HG02884 (cell line): ENCODE data around the gene GRK5.

Source experiments
- ATAC-seq: cut with Tn5 transposase; IDR thresholded peaks from one replicate; pipeline ENCODE4 v1.9.1; 2021; ENCODE audit warnings: mild to moderate bottlenecking, moderate library complexity; ENCODE audit not compliant: unreplicated experiment

Gene GRK5

DNA sequence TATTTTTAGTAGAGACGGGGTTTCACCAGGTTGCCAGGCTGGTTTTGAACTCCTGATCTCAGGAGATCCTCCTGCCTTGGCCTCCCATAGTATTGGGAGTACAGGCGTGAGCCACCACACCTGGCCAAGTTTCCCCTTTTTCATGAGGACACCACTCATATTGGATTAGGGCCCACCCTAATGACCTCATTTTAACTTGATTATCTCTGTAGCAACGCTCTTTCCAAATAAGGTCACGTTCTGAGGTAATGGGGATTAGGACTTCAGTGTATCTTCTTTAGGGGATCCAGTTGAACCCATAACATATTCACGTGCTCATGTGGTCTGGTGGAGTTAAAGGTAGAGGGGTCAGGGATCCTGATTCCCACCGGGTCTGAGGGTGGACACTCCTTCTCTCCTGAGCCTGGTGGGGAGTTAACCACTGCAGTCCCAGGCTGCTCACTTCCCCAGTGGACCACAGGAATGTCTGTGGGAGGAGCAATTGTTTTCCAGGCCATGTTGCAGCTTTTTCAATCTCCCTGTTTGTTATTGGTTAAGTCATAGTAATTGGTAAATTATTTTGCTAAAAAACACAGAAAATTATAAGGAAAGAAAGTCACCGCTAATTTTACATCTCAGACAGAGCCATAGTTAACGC is 130.5 kb downstream of the GRK5 start:
- ATAC-seq: no peak

DNA sequence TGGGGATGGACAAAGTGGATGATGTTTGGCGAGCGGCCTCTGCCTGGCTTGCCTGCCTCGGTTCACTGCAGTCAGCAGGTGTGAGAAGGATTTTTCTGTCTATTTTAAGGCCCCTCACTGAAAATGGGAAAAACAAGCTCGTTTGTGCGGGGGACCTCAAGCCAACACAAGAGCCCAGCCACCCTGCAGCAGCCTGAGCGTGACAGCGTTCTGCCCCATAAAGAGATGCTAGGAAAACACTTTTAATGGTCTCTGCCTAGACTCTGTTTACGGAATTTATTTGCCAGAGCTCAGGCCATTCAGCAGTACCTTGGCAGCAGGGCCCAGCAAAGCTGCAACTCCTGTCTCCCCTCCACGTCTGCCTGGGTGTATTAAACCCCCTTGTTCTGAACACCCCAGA is 131.7 kb downstream of the GRK5 start:
- no peak for ATAC-seq

DNA sequence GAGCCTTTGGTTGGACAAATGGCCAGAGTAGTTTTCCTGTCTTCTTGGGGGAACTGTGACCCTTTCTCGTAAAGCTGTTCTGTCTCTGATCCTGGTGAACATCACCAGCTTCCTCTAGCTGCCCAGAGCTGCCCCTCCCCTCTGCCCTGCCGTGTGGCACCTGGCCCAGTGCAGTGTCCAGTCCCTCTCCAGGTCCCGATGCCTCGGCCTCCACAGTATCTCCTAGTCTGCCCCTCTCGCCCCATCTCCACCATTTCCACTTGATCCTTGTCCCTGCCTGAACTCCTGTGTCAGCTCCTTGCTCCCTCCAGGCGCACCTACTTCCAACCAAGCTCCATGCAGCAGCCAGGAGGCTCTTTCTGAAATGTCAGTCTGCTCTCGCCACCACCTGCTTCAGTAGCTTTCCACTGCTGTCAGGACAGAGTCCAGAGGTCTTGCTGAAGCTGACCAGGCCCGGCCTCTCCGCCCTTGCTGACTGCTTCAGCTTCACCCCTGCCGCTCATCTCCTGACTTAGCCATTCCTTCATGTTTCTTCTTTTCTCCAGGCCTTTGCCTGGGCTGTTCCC is 133.6 kb downstream of the GRK5 start:
- ATAC-seq: no peak

DNA sequence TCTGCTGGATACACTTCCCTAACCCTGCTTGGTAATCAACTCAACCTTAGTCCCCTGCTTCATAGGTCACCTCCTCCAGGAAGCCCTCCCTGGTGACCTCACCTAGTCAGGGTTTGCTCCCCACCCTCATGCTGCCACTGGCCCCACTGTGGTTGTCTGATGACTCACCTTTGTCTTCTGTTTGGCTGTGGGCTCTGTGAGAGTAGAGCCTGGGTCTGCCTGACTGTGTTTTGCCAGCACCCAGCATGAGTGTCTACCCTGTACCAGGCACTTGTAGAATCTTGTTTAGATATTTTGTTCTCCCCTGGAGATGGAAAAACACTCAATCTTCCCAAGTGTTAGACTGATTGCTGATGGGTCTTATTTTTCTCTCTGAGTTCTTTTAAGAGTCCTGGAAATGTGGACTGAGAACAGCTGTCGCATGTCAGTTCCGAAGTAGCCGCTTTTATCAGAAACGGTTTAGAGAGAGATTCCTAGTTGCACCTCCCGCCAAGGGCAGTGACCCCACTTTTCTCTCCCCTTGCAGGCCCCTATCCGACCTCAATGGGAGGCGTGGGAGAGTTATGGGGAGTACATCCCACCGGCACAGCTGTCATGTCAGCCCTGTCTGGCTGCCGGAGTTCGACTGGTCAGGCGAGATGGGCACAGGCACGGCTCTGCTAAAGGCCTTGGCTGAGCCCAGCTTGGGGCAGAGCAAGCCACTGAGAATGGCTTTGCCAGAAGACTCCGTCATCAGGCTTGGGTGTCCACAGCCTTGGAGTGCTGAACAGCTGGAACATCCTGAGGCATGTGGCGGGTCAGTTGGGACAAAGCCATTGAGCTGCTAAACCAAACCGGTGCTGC is 134.3 kb downstream of the GRK5 start:
- no peak for ATAC-seq

DNA sequence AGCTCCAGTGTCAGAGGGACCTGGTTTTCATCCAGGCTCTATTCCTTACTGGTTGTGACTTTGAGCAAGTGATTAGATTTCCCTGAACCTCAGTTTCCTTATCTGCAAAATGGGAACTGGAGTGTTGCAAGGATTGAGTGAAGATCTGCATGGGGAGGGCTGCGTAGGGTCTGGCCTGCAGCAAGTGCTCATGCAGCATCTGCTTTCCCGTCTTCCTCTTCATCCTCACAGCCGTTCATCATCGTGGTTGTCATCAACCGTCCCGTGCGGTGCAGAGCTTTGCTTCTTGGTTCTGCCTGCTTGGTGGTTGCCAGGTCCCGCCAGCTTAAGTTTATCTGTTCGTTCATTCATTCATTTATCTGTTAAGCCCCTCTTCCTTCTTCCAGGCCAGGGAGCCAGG is 135.0 kb downstream of the GRK5 start:
- ATAC-seq: no peak

DNA sequence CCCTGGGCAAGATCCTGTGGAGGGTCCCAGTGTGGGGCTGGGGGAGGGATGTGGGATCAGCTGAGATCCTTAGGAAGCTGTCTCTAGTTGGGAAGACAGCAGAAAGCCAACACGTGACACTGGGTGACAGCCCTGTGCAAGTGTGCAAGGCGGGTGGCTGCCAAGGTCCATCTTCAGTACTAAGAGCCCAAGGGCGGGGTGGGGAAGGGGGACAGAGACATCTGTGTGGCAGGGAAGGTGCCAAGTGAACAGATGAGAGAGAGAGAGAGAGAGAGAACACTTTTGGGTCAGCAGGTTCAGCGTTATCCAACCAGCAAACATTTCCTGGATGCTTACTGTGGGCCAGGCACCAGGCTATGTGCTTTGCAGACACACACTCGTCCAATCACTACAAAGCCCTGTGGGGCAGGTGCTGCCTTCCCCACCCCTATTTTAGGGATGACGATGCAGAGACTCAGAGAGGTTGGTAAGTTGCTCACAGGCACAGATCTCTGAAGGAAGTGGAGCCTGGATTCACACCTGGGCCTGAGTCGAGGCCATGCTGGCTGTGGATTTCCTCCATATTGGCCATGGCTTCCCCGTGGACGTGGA is 135.7 kb downstream of the GRK5 start:
- no peak for ATAC-seq

DNA sequence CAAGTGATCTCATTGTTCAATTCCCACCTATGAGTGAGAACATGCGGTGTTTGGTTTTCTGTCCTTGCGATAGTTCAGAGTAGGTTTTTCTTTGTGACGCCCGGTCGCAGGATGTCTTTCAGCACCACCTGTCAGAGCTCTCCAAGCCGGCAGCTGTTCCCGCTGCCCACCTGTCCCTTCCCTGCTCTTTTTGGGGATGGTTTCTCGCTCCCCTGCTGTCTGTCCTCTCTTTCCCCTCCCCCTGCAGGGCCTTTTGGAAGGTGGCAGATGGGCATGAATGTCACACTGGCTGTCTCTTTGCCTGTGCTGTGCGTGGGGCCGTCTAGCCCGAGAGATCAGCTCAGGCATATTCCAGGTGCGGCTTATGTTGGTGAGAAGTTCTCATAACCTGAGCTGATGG is 137.0 kb downstream of the GRK5 start:
- ATAC-seq: no peak

DNA sequence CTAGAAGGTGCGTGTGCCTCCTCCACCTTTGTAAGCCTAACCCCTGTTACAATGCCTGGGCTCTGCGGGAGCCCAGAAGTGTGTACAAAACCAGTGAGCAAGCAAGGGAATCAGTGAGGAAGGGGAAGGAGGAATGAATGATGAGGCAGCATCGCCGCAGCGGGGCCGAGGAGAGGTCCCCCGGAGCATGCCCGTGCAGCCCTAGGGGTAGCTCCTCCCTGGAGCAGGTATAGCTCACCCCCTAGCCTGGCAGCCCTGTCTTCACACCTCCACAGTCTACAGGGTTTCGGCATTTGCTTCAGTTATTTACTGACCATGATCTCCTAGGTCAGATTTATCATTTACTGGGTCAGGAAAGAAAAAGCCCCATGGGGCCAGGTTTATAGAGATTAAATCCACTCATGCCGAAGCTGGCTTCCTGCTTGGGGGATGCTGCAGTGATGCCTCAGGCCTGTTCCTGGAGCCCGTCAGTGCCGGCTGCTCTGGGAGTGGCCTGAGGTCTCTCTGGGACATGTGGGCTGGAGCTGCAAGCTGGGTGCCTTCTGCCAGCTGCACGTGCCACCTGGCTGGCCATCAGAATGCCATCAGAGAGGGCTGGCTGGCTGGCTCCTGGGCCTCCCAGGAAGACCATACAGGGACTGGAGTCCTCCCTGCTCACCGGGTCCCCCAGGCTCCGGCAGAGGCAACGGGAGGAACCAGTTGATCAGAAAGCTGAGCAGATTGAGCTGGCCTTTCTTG is 138.9 kb downstream of the GRK5 start:
- no peak for ATAC-seq

DNA sequence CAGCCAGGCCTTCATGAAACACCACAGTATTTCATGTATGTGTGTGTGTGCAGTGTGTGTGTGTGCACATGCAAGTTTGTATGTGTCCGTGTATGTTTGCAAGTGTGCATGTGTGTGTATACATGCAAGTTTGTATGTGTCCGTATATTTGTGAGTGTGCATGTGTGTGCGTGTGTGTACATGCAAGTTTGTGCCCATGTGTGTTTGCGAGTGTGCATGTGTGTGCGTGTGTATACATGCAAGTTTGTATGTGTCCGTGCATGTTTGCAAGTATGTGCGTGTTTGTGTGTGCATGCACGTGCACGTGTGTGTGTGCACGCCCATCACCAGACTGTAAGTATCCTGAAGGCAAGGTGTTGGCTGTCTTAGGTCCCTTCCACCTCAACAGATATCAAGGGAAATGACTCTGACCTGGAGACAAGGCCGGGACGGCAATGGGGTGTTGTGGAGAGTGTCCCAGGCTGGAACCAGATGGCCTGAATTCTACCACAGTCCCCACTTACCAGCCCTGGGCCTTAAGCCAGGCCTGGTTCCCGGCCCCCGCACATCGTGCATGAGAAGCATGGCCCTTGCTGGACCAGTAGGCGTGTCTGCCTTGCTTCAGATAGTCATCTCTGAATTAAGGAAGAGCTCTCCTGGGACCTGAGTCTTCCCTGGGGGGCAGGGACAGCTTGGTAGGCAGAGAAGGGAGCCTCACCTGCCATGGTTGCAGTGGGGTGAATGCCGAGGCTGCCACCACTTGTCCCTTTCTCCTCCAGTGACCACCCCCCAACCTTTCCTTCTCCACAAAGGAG is 140.0 kb downstream of the GRK5 start:
- no peak for ATAC-seq

DNA sequence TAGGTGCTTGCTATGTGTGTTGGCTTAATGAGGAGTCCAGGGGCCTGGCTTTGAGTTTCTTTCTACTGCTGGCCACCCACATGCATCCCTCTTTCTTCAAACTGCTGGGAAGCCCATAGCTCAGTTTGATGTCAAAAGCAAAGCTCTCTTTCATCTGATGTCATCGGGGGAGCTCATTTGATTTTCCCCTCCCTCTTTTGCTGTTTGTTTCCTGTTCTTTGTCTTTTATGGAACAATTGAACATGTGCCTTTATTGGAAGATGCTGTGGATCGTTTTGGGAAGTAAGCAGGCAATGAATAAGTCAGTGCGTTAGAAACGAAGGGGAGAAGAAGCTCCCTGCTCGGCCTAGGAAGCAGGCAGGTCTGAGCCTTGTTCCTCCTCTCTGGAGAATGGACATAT is 140.7 kb downstream of the GRK5 start:
- no peak for ATAC-seq

DNA sequence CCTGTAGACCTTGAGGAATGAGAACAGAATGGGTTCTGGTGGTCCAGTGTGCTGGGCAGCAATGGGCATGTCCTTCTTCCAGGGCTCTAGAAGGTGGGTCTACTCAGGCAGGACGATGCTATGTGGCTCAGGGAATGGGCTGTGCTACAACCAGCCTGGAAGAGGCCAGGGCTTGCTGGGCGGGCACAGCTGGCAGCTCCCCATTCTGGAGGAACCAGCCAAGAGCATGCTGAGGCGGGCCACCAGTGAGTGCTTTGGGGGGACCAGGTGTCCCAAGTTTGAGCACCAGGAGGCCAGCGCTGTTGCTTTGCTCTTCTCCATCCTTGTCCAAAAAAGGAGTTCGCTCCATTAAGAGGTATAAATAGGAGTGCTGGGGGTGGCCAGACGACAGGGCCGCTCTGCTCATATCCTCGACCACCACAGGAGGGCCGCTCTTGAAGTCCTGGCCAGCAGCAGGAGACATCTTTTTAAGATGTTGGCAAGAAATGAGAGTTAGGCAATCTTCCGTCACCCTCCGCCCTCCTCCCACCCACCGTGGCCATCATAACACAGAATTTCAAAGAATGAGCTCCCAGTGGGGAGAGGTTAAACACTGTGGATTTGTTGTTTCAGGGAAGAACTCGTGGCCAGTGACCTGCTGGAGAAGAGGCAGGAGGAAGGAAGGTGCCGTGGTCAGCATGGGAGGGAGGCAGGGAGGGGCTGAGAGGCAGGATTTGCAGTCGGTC is 141.3 kb downstream of the GRK5 start:
- ATAC-seq: no peak

DNA sequence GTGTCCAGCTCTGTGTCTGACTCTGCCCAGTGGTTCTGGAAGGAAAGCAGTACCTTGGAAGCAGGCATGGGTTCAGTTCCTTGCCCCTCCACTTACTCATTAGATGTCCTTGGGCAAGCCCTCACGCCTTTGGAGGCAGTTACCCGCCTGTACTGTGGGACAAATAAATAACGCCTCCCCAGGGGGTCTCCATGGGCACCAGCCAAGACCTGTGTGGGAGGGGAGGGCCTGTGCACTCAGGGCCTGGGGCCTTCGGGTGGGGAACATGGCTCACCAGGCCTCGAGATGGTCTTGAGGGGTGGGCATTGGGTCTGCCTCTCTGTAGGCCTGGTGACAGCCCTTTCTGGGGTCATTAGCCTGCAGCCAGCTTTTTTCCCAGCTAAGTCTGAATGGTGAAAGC is 142.0 kb downstream of the GRK5 start:
- no peak for ATAC-seq

DNA sequence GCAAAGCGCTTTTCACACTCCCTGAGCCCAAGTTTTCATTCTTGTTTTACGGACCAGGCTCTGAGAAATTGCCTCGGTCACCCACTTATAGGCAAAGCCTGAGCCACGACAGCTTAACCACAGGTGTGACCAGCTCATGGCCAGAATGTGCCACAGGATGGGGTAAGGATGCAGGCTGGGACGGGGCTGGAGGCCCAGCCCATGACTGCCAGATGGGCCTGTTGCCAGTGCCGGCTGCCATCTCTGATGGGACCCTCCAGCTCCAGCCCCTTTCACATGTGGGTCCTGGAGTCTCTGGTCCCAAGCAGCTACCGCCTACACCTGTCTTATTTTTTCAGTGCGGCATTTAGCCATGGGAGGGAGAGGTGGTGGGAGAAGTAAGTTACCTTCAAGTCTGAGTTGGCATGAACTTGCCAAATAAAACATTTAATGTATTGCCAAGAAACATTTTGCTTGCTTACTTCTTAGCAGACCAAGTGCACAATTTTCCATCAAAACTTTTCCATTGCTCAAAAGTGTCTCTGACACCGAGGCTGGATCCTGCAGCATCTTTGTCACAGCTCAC is 142.6 kb downstream of the GRK5 start:
- no peak for ATAC-seq

DNA sequence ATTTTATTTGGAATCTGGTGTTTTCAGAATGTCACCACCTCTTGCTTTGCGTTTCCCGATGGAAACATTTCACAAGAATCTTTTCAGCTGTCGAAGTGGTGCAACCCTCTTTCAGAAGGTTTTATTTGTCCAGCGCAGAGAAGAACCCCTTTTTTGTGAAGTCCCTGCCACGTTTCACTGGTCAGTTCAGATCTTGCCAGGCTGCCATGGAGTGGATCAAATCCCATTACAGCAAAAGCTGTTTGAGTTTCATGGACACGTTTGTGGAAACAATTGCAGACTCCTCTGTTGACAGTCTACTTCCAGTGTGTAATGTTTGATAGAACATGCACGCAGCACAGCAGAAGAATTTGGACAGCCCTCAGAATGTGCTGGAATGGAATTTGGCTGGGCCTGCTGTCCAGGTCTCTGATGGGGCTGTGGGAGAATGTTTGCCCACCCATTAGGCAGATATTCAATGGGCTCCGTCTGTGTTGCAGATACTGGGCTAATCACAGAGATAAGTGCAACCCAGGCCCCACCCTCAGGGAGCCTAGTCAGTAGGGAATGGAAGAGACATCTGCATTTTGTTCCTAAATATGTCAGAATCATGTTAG is 143.2 kb downstream of the GRK5 start:
- ATAC-seq: no peak

DNA sequence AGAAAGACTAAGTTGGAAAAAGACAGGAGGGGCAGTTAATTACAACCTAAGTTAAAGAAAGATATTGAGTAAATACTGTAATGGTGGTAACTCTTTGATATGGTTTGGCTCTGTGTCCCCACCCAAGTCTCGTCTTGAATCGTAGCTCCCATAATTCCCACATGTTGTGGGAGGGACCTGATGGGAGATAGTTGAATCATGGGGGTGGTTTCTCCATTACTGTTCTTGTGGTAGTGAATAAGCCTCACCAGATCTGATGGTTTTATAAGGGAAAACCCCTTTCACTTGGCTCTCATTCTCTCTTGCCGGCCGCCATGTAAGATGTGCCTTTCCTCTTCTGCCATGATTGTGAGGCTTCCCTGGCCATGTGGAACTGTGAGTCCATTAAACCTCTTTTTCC is 143.8 kb downstream of the GRK5 start:
- no peak for ATAC-seq

DNA sequence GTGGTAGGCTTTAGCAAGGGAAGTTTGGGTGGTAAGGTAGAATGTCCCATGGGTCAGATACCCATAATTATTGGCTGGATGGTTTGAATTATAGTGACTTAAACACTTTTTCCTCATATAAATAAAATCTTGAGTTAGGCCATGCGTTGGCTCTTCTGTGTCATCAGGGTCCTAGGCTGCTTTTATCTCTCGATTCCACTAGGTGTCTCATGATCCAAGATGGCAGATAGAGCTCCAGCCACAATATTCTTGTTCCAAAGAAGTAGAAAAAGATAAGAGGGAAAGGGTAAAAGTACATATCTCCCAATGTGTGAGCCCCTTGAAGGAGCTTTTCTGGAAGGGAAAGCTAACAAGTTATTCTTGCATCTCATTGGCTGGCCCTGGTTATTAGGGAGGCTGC is 144.7 kb downstream of the GRK5 start:
- ATAC-seq: no peak

DNA sequence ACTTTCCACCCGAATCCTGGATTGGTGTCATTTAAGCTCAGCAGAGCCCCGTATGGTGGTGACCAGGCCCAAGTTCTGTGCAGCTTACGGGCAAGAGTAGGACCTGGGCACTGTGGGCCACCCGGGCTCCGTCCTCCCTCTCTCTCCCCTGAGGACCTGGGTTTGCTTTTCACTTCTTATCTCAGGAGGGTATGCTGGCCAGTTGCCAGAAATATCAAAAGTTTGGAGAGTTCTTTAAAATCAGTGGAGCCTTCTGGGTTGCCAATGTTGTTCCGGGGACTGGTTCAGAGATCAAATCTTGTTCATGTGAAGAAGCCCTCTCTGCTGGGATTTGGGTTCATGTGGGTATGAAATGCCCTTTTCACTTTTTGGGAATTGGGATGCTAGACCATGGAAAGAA is 145.4 kb downstream of the GRK5 start:
- ATAC-seq: no peak

DNA sequence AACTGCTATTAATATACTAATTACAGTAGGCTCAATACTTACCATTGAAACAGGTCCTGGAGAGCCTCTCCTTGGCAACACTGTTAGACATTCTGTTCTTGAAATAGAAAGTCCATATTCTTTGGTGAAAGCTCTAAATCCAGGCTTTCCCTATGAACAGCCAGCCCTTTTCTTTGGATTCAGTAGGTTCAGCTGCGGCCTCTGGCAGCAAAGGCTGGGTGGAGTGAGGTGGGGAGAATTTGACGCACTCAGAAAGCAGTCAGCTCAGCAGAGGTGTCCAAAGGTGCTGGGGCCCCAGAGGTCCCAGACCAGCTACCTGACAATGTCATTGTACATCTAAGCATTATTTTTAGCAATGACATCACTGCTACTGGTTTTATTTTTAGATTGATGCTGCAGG is 146.1 kb downstream of the GRK5 start:
- ATAC-seq: no peak

DNA sequence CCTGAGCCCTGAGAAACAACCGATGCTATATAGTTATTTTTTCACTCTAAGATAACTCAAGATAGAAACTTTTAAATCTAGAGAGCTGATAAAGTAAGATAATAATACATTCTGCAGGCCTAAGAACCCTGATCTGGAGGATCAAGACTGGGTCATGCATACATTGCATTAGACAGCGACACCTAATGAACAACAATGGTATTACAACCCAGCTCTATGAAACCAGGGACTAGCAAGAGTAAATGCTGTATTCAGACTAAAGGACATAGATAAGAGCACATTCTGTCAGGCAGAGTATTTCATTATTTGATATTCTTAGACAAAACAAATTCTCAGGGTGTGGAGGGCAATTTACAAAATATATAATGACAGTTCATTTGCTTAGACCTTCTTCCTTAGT is 148.6 kb downstream of the GRK5 start:
- ATAC-seq: no peak
